Cortex of kidney (tissue), 1 donor: ENCODE measurements around the gene P2RY2.
"Not testable (repeated sequence)": the region's sequence is repeated elsewhere in the genome, so short reads cannot be mapped to it uniquely, and the experiment has no call there.

Experiments
- DNase-seq: peaks from one replicate; lab custom pipeline; 2025; lab: John Stamatoyannopoulos, UW

The P2RY2 gene

DNA sequence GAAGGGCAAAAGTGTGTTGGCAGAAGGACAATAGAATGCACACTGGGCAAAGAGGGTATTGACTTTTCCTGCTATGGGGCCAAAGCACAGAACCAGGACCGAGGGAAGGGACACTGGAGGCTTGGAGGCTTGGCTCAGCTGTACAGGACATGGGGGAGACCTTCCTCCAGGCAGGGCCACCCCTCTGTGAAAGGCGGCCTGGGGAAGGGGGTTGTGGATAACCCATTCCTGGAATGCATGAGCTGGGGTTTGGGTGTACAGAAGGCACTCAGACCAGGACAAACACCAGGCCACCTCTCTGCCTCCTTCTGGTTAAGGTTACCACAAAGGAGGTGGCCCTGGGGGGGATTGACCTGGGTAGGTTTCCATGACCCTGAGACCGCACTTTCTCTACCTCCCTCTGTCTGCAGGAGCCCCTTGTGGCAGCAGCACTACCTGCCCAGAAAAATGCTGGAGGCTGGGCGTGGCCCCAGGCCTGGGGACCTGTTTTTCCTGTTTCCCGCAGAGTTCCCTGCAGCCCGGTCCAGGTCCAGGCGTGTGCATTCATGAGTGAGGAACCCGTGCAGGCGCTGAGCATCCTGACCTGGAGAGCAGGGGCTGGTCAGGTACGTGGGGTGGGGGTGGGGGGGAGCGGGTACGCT, 9.6 kb downstream of the P2RY2 start:
- DNase-seq, result no peak

DNA sequence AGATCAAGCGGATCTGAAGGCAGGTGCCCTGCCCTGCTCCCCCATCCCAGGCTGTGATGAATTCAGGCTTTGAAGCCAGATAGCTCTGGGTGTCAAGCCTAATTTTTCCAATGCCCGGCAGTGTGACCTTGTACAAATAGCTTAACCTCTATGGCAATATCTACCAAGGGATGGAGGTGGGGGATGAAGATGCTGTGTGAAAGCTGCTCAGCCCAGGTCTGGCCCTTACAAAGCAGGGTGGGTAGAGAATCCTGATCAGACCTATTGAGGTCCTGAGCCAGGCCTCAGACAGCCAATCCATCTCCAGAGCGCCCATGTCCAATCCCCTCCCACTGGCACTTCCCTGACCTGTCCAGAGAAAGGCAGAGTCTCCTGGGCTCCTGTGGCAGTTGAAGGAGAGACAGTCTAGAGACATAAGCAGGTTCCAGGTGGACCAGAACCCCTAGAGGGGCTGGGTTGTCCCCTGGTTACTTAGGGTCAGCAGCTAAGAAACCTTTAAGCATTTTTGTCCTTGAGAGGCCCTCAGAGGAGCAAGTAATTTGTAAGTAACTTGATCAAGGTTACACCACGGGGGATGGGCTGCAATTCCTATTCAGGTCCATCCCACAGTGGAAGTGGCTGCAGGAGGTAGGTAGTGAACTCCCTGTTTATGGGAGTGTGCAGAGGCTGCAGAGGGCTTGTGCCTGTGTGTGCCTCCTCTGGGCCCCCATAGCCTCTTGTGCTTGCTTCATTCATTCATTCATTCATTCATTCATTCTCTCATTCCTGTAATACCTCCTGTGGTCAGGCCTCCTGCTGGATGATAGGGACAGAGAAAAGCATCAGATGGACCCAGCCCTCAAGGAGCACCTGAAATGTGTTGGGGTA, 10.4 kb downstream of the P2RY2 start:
- no peak for DNase-seq

DNA sequence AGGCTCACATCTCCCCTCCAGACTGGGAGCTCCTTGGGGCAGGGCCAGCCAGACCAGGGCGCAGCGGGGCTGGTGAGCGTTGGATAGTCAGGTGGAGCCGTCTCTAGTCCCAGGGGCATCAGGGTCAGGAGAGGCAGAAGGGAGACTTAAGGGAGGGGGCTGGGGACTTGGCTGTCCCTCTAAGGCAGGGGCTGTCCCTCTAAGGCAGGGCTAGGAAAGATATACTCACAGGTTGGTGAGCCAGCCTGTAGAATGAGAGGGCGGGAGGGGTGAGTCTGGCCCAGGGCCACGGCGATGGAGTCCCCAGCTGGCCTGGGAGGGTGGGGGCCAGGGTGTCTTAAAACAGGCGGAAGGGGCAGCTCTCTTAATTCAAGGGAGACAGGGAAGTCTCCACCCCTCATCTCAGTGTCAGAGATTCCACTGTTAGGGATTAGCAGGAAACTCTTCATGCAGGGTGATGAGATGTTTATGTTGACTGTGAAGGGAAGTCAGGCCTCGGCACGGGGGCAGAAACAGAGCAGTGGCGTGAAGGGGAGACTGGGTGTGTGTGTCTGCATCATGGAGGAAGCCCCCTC, 11.3 kb downstream of the P2RY2 start:
- DNase-seq, result no peak

DNA sequence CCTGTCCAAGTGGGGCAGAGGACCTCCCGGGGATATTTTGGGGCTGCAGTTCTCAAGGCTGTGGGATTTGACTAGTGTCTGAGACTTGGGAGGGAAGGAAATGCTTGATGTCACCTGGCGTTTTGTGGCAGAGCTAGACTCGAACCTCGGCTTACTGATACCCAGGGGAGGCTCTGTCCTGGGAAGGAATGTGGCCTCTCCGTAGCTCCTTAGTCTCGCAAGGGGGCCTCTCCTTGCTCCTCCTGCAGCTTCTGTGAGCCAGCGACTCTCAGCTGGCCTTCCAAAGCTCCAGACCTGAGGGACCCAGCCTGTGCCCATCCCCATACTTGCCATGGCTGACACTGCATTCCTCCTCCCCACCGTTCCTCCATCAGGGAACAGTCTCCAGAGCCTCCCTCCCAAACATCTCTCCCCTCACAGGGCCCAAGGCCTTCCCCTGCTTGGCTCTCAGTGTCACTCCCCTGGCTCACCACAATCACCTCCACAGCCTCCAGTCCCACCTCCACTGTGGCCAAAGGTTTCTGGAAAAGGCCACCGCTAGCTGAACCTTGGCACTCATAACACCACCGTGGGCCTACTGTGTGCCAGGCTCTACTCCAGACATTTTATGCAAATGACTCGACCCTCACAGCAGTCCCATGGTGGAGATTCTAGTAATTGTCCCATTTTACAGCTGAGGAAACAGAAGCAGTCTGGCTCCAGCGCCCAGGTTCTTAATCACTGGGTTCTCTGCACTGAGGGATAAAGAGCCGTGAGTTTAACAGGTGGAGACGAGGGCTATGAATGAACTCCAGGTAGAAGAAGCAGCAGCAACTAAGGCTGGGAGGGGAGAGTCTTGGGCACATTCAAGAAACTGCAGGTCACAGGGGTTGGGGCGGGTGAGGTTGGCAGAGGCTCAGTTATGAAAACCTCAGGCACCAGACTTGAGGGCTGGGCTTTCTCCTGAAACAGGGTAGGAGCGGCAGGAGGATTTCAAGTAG, 12.1 kb downstream of the P2RY2 start:
- DNase-seq, result no peak

DNA sequence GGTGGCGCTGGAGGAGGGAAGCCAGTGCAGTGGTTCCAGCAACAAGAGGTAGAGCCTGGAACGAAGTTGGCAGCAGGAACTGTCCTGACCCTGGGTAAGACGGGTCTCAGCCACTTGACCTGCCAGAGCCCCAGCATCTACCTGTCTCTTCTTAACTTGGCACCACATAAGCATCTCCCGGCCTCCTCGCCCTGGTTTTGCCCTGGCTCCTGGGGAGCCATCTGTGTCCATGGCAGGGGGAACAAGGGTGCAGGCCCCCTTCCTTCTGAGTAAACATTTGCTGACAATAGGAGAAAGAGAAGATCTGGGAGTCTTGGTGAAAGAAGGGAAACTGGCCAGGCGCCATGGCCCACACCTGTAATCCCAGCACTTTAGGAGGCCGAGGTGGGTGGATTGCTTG, 12.8 kb downstream of the P2RY2 start:
- DNase-seq, result no peak

DNA sequence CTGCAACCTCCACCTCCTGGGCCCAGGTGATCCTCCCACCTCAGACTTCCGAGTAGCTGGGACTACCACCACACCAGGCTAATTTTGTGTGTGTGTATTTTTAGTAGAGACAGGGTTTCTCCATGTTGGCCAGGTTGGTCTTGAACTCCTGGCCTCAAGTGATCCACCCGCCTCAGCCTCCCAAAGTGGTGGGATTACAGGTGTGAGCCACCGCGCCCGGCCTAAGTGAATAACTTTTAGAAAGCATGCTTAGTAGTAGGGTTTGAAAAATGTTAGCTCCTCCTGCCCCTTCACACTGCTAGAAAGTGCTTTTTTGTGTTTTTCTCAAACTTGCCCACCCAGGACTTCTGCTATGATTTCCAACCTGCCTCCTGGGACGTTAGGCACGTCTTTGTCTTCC, 14.4 kb downstream of the P2RY2 start:
- DNase-seq, result not testable (repeated sequence)

DNA sequence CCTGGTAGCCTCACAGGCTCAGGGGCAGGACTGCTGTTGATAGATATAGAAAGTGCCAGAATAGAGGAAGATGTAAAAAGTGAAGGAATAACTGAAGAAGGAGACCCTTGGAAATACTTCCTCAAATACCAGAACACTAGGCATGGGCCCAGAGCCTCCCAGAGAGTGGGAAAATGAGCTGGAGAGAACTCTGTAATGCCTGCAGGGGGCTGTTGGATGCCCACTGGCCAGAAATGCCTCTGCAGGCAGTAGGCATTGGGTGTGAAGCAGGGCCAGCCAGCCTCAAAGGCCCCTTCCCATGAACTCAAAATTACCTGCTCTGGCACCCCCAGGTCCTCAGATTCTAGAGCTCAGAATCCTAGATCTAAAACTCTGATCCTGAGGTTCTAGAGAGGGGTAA, 15.1 kb downstream of the P2RY2 start:
- DNase-seq, result no peak

DNA sequence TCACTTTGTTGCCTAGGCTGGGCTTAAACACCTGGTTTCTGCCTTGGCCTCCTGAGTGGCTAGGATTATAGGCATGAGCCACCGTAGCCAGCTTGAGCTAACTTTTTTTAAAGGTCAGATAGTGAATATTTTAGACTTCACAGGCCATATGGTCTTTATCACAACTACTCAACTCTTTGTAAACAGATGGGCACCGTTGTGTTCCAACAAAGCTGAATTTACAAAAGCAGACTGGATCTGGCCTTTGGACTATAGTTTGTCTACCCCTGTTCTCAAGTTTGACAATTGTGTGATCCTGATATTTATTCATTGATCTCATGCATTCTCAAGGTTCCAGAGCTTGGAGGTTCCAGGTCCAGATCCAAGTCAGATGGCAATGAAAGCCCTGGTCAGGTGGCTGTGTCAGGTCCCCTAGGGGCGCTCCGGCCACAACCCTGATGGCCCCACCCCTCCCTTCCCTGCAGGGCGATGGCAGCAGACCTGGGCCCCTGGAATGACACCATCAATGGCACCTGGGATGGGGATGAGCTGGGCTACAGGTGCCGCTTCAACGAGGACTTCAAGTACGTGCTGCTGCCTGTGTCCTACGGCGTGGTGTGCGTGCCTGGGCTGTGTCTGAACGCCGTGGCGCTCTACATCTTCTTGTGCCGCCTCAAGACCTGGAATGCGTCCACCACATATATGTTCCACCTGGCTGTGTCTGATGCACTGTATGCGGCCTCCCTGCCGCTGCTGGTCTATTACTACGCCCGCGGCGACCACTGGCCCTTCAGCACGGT, 15.8 kb downstream of the P2RY2 start:
- DNase-seq, result no peak

DNA sequence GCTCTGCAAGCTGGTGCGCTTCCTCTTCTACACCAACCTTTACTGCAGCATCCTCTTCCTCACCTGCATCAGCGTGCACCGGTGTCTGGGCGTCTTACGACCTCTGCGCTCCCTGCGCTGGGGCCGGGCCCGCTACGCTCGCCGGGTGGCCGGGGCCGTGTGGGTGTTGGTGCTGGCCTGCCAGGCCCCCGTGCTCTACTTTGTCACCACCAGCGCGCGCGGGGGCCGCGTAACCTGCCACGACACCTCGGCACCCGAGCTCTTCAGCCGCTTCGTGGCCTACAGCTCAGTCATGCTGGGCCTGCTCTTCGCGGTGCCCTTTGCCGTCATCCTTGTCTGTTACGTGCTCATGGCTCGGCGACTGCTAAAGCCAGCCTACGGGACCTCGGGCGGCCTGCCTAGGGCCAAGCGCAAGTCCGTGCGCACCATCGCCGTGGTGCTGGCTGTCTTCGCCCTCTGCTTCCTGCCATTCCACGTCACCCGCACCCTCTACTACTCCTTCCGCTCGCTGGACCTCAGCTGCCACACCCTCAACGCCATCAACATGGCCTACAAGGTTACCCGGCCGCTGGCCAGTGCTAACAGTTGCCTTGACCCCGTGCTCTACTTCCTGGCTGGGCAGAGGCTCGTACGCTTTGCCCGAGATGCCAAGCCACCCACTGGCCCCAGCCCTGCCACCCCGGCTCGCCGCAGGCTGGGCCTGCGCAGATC, 16.5 kb downstream of the P2RY2 start:
- no peak for DNase-seq

DNA sequence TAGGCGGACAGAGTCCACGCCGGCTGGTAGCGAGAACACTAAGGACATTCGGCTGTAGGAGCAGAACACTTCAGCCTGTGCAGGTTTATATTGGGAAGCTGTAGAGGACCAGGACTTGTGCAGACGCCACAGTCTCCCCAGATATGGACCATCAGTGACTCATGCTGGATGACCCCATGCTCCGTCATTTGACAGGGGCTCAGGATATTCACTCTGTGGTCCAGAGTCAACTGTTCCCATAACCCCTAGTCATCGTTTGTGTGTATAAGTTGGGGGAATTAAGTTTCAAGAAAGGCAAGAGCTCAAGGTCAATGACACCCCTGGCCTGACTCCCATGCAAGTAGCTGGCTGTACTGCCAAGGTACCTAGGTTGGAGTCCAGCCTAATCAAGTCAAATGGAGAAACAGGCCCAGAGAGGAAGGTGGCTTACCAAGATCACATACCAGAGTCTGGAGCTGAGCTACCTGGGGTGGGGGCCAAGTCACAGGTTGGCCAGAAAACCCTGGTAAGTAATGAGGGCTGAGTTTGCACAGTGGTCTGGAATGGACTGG, 17.2 kb downstream of the P2RY2 start:
- no peak for DNase-seq

DNA sequence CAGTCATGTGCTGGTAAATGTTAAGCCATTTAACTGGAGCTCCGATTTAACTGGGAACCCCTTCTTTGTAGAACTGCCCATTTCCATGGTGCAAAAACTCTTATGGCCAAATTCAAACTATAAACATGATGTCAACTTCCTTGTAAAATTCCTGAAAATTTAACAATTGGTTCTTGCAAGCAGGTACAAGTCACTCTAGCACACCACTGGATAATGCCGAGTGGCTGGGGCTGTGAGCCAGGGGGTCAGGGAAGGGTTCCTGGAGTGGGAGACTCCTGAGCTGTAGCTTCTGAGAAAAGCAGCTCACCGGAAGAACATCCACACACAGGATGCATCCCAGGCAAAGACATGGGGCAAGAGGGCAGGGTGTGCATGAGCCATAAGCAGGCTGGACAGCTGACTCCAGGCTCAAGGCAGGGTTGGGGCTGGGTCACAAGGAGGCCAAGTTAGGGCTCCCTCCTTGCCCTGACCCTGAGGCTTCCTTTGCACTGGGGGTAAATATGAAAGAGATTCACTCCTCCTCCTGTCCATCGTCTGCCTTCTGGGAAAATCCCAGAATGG, 18.2 kb downstream of the P2RY2 start:
- no peak for DNase-seq

DNA sequence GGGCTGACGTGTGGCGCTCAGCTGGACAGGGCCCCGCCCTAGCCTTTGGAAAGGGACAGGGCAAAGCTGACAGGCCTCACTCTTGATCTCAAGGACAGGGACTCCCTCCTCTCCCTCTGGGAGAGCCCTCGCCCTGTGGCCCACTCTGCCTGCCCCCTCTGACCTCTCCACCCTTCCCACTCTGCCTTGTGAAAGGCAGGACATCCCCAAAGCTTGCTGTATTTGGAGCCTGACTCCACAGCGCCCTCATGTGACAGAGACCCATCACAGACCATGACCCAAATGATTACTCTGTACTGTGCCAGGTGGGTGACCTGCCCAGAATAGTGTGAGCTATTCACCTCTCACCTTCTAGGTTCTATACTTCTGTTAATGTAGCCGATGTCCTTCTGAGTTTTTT, 18.8 kb downstream of the P2RY2 start:
- DNase-seq, result no peak

DNA sequence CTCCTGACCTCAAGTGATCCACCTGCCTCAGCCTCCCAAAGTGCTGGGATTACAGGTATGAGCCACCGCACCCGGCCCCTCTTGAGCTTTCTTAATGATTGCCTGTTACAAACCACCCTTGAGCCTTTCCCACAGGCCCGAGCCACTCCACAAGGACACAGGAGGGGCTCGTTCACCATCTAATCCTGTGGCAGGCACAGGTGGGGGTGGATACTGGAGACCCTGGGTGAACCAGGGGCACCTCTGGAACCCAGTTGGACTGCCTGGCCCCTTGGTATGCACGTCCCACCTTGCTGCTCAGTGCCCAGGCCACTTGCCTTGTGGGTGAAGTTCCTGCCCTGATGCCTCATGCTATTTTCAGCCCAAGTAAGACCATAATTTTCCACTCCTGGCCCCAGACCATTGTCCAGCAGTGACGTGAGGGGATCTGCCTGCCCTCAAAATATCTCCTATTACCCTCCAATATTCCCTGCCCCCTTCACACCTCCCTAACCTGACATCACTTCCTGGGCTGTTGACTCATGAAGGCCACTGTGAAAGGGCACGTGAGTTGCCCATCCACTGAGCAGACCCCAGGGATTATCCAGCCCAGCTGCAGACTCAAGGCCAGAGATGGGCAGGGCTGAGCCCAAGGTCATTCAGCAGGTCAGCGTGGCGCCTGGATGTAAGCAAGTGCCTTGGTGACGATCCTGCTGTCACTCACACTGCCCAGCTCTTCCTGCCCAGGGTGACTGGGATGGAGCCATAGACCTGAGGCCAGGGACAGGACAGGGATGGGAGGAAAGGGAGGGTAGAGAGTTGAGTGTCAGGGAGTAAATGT, 19.6 kb downstream of the P2RY2 start:
- DNase-seq, result no peak

DNA sequence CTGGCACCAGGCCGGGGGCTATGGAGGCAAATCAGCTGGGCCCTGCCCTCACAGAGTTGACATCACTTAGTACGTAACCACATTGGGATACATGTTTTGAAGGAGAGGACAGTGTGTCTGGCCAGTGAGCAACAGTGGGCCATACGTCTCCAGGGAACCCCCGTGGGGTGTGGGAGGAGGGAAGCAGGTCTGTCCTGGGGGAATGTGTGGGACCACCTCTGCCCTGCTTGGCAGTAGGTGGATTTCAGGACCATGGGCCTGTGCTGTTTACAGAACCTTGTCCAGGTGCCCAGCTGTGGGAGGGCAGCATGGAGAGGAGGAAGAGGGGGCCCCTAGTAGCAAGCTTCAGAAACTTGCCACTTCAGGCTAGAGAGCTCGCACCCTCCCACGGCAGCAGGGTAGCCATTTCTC, 21.0 kb downstream of the P2RY2 start:
- DNase-seq, result no peak

DNA sequence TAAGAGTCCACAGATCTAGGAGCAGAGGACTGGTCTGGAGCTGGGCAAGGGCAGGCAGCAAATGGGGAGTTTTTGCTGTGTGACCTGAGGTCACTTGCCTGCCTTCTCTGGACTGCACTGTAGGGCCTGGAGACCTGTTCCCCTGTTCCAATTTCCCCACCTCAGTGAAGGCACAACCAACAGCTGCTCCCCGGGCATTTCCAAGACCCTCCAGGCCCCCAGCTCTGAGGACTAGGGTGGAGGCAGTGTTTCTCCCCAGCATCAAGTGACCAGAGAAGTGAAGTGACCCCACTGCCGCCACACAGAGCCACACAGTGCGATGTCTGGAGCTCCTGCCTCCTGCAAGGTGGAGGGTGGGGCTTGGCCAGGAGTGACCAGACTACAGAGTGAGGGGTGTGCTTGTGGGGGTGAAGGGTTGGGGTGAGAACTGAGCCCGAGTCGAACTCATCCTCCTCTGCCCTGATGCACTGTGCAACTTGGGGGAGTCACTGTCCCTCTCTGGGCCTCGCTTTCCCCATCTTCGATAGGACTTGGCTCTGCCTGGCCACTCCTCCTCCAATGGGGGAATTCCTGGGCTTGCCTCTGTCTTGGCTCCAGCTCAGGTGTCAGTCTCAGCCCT, 21.6 kb downstream of the P2RY2 start:
- DNase-seq, result no peak

DNA sequence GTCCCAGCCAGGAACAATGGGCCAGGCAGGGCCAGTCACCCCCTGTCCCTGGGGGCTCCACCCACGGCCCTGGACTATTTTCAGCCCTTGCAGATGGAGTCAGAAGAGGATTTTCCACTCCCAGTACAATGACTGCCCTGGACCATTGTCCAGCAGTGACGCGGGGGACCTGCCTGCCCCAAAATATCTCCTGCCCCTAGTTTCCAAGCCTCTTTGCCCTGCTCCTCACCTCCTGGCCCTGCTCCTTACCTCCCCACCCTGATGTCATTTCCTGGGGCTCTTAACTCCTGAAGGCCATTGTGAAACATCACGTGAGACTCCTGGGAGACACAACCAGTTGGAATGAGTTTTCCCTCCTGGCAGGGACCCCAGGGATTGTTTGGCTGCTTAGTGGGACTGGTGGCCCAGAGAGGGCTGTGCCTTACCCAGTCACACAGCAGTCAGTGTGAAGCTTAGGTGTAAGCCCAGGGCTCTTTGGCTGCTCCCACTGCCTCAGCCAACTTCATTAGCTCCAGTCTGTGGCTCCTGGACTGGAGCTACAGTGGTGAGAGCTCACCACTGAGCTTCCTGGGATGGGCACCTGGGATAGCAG, 22.2 kb downstream of the P2RY2 start:
- no peak for DNase-seq

DNA sequence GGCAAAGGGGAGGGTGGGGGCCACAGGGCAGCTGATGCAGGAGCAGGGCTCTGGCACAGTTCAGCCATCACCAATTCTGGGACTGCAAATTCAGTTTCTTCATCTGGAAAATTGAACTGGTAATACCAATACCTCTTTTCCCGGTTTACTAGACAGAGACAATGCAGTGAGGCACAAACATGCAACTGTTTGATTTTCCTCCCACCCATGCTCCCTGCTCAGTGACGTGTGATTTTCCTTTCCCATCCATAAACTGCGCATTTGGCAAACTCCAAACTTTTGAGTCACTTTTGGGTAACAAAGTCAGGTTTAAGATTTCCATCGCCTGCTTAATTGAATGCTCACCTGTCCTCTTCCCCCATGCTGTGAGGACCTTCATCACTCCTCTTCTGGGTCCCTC, 23.2 kb downstream of the P2RY2 start:
- no peak for DNase-seq
